ENCODE results near the gene ANKRD18B.
A peak's percentile ranks its signal among the peaks of the same experiment; 100 is the strongest.
"Not testable (repeated sequence)": the region's sequence is repeated elsewhere in the genome, so short reads cannot be mapped to it uniquely, and the experiment has no call there.

ANKRD18B gene

GRCh38 chr9:33524306-33524947, 376 bp downstream of the ANKRD18B start:
- FAIRE-seq (no peak), DNase-seq (ENCODE audit: insufficient read length, low spot score) (no peak)
- no peak for TF ChIP-seq CTCF (IDR thresholded peaks at IDR 0.05; ENCODE audit: insufficient read depth, missing control alignments)

GRCh38 chr9:33528069-33528468, 4.0 kb downstream of the ANKRD18B start:
- DNase-seq (ENCODE audit: insufficient read length, low spot score); FAIRE-seq: not testable (repeated sequence)

- FAIRE-seq; DNase-seq (ENCODE audit: insufficient read length, low spot score): not testable (repeated sequence)
Observed at GRCh38 chr9:33533958-33534357, 9.9 kb downstream of the ANKRD18B start.

GRCh38 chr9:33535541-33535940, 11.5 kb downstream of the ANKRD18B start:
- no peak for TF ChIP-seq CTCF (IDR thresholded peaks at IDR 0.05; ENCODE audit: insufficient read depth, missing control alignments)
- FAIRE-seq (no peak), DNase-seq (ENCODE audit: insufficient read length, low spot score) (no peak)

- DNase-seq (ENCODE audit: insufficient read length, low spot score); FAIRE-seq: not testable (repeated sequence)
Observed at GRCh38 chr9:33543463-33543862, 19.4 kb downstream of the ANKRD18B start.

GRCh38 chr9:33545715-33546114, 21.7 kb downstream of the ANKRD18B start:
- FAIRE-seq, result peak; percentile 68

GRCh38 chr9:33548816-33549215, 24.8 kb downstream of the ANKRD18B start:
- FAIRE-seq; DNase-seq (ENCODE audit: insufficient read length, low spot score): not testable (repeated sequence)

More at GRCh38 chr9:33545715-33546114, 21.7 kb downstream of the ANKRD18B start:
- DNase-seq (ENCODE audit: insufficient read length, low spot score), result not testable (repeated sequence)

GRCh38 chr9:33549418-33549817, 25.4 kb downstream of the ANKRD18B start:
- not testable (repeated sequence) for FAIRE-seq; DNase-seq (ENCODE audit: insufficient read length, low spot score)

GRCh38 chr9:33551183-33551582, 27.1 kb downstream of the ANKRD18B start:
- not testable (repeated sequence) for FAIRE-seq; DNase-seq (ENCODE audit: insufficient read length, low spot score)

GRCh38 chr9:33552315-33552725, 28.3 kb downstream of the ANKRD18B start:
- FAIRE-seq, result peak; percentile 41
- not testable (repeated sequence) for DNase-seq (ENCODE audit: insufficient read length, low spot score)

GRCh38 chr9:33560217-33560616, 36.2 kb downstream of the ANKRD18B start:
- FAIRE-seq; DNase-seq (ENCODE audit: insufficient read length, low spot score): not testable (repeated sequence)

- not testable (repeated sequence) for DNase-seq (ENCODE audit: insufficient read length, low spot score)
- FAIRE-seq, result peak; percentile 11
Observed at GRCh38 chr9:33562196-33562595, 38.1 kb downstream of the ANKRD18B start.

GRCh38 chr9:33567776-33568175, 43.7 kb downstream of the ANKRD18B start:
- not testable (repeated sequence) for DNase-seq (ENCODE audit: insufficient read length, low spot score); FAIRE-seq

GRCh38 chr9:33577786-33578185, 53.7 kb downstream of the ANKRD18B start:
- not testable (repeated sequence) for FAIRE-seq; DNase-seq (ENCODE audit: insufficient read length, low spot score)

GRCh38 chr9:33579996-33580395, 55.9 kb downstream of the ANKRD18B start:
- DNase-seq (ENCODE audit: insufficient read length, low spot score); FAIRE-seq: not testable (repeated sequence)

GRCh38 chr9:33582686-33583085, 58.6 kb downstream of the ANKRD18B start:
- DNase-seq (ENCODE audit: insufficient read length, low spot score), result not testable (repeated sequence)

GRCh38 chr9:33586128-33586527, 62.1 kb downstream of the ANKRD18B start:
- not testable (repeated sequence) for FAIRE-seq; DNase-seq (ENCODE audit: insufficient read length, low spot score)

More at GRCh38 chr9:33582686-33583085, 58.6 kb downstream of the ANKRD18B start:
- not testable (repeated sequence) for FAIRE-seq

- FAIRE-seq; DNase-seq (ENCODE audit: insufficient read length, low spot score): not testable (repeated sequence)
Observed at GRCh38 chr9:33587799-33588198, 63.7 kb downstream of the ANKRD18B start.

GRCh38 chr9:33588876-33589275, 64.8 kb downstream of the ANKRD18B start:
- not testable (repeated sequence) for FAIRE-seq

More at GRCh38 chr9:33588876-33589275, 64.8 kb downstream of the ANKRD18B start:
- DNase-seq (ENCODE audit: insufficient read length, low spot score), result not testable (repeated sequence)

Measured in D721Med (cell line).